ENCODE results near the gene ABTB2. TPM values are rescaled to one million over a fixed set of nuclear protein-coding genes. Genes with fewer than 3 reads are reported as not detected.
"Not testable (repeated sequence)": the region's sequence is repeated elsewhere in the genome, so short reads cannot be mapped to it uniquely, and the experiment has no call there.

ABTB2 gene
- total and polyA plus RNA-seq, 2 experiments from 2014 or later, result 2.6 to 12.1 TPM

DNA sequence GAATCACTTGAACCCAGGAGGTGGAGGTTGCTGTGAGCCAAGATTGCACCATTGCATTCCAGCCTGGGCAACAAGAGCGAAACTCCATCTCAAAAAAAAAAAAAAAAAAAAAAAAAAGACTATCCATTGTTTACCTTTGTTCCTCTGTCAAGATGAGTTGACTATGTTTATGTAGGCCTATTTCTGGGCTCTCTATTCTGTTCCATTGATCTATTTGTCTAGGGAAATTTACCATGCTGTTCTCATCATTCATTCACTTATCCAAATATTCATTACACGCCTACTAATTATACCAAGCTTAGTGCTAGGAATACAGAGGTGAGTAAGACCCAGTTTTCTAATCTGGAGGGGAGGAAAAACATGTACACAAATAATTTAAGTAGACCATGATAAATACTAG lies 139.1 kb downstream of the ABTB2 start:
- H4K20me1 ChIP-seq (replicated peaks; ENCODE audit: insufficient read depth); H3K27me3 ChIP-seq (ENCODE audit: insufficient read depth); H3K36me3 ChIP-seq (ENCODE audit: insufficient read depth); H3K9me2 ChIP-seq (ENCODE audit: insufficient read depth); H3K27ac Mint-ChIP-seq; H2AFZ ChIP-seq; H3K27ac ChIP-seq (ENCODE audit: low read depth); H3K79me2 ChIP-seq (replicated peaks; ENCODE audit: insufficient read depth); H3K4me3 ChIP-seq; H3F3A ChIP-seq (replicated peaks; ENCODE audit: low read depth); ATAC-seq; H3K4me2 ChIP-seq; H3K36me3 Mint-ChIP-seq (ENCODE audit: low read depth); H3K4me3 Mint-ChIP-seq; H3K9me3 Mint-ChIP-seq; DNase-seq (ENCODE audit: low spot score): not testable (repeated sequence)
- H3K4me1 ChIP-seq (ENCODE audit: insufficient read depth), result peaks cover 11% of the 10 kb centered on the region
- H3K27me3 Mint-ChIP-seq (ENCODE audit: insufficient read depth, low read depth, poor library complexity), result peaks cover 17% of the 10 kb centered on the region
- H3K4me1 Mint-ChIP-seq, result peaks cover 24% of the 10 kb centered on the region

GRCh38 chr11:34218067-34218466 lies 139.7 kb downstream of the ABTB2 start:
- peaks cover 17% of the 10 kb centered on the region for H3K4me1 Mint-ChIP-seq
- H3K36me3 Mint-ChIP-seq (ENCODE audit: low read depth), result no peaks in the 10 kb centered on the region
- ATAC-seq (no peak), DNase-seq (ENCODE audit: low spot score) (no peak)
- H3K27me3 ChIP-seq (ENCODE audit: insufficient read depth), result no peaks in the 10 kb centered on the region
- H3K27me3 Mint-ChIP-seq (ENCODE audit: insufficient read depth, low read depth, poor library complexity), result peaks cover 14% of the 10 kb centered on the region
- no peak overlapping the region for H2AFZ ChIP-seq
- no peaks in the 10 kb centered on the region for H3K79me2 ChIP-seq (replicated peaks; ENCODE audit: insufficient read depth)
- H3K9me2 ChIP-seq (ENCODE audit: insufficient read depth), result no peaks in the 10 kb centered on the region
- no peak overlapping the region for H3K4me3 ChIP-seq
- no peak overlapping the region for H3K27ac ChIP-seq (ENCODE audit: low read depth)
- H3K4me3 Mint-ChIP-seq, result no peak overlapping the region
- no peaks in the 10 kb centered on the region for H3K36me3 ChIP-seq (ENCODE audit: insufficient read depth)
- H4K20me1 ChIP-seq (replicated peaks; ENCODE audit: insufficient read depth), result no peaks in the 10 kb centered on the region; the same call in 1 of the 2 replicates
- TF ChIP-seq POLR2AphosphoS5 (IDR thresholded peaks at IDR 0.05; ENCODE audit: low read depth) (no peak), NANOG (IDR thresholded peaks at IDR 0.05; ENCODE audit: borderline replicate concordance) (no peak), CREB1 (CRISPR knock-in tag; IDR thresholded peaks at IDR 0.05; ENCODE audit: low read depth) (no peak), ZNF114 (CRISPR knock-in tag; IDR thresholded peaks at IDR 0.05) (no peak), ZNF462 (CRISPR knock-in tag; IDR thresholded peaks at IDR 0.05) (no peak), EZH2 (IDR thresholded peaks at IDR 0.05; ENCODE audit: low read depth, unreplicated experiment) (no peak), EZH2phosphoT487 (IDR thresholded peaks at IDR 0.05; ENCODE audit: unreplicated experiment) (no peak), REST (IDR thresholded peaks at IDR 0.05; ENCODE audit: unreplicated experiment) (no peak)
- TF ChIP-seq, protein P1, sequence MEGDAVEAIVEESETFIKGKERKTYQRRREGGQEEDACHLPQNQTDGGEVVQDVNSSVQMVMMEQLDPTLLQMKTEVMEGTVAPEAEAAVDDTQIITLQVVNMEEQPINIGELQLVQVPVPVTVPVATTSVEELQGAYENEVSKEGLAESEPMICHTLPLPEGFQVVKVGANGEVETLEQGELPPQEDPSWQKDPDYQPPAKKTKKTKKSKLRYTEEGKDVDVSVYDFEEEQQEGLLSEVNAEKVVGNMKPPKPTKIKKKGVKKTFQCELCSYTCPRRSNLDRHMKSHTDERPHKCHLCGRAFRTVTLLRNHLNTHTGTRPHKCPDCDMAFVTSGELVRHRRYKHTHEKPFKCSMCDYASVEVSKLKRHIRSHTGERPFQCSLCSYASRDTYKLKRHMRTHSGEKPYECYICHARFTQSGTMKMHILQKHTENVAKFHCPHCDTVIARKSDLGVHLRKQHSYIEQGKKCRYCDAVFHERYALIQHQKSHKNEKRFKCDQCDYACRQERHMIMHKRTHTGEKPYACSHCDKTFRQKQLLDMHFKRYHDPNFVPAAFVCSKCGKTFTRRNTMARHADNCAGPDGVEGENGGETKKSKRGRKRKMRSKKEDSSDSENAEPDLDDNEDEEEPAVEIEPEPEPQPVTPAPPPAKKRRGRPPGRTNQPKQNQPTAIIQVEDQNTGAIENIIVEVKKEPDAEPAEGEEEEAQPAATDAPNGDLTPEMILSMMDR (conservative IDR thresholded peaks at IDR 0.05; ENCODE audit: low read depth in 2 of 2), result no peak
- peaks cover 10% of the 10 kb centered on the region for H3K4me1 ChIP-seq (ENCODE audit: insufficient read depth)
- no peaks in the 10 kb centered on the region for H3F3A ChIP-seq (replicated peaks; ENCODE audit: low read depth)
- no peak overlapping the region for H3K4me2 ChIP-seq
- no peak overlapping the region for H3K27ac Mint-ChIP-seq
- no peaks in the 10 kb centered on the region for H3K9me3 Mint-ChIP-seq

All from GM23338 (cell line).